Endothelial cell of umbilical vein (primary cell): ENCODE measurements around the gene CLN3. TPM values are rescaled to one million over a fixed set of nuclear protein-coding genes. Genes with fewer than 3 reads are reported as not detected.

ENCODE experiments used
- BruUV-seq: library from RNA; stranded (reverse); fragments of 400-500 nt; replicated peaks from 2 replicates; lab custom pipeline; 2021; lab: Mats Ljungman, UMichigan
- CTCF ChIA-PET: fragments of 300-600, 350-600 bp; sonication (Branson Sonifier 250); formaldehyde crosslinking; loops from one replicate; lab custom pipeline; 2021; ENCODE audit warnings: antibody characterized with exemption, inconsistent platforms; lab: Charles Lee
- POLR2A ChIA-PET: fragments of 300-600, 350-600 bp; sonication (Branson Sonifier 250); formaldehyde crosslinking; loops from one replicate; lab custom pipeline; 2021; ENCODE audit warnings: antibody characterized with exemption, inconsistent platforms; lab: Charles Lee
- DNase-seq: peaks from one replicate; pipeline ENCODE4 v3.0.0-alpha.2; 2011; ENCODE audit warnings: low read depth, low spot score
- FAIRE-seq: peaks from 2 replicates; lab custom pipeline; 2011; peaks lifted over from hg19 to GRCh38; lab: Jason Lieb, UNC
- H2AFZ ChIP-seq: 2 replicates; pipeline ENCODE4 v1.6.0; 2012; ENCODE audit warnings: low read depth, low read length, control low read depth, inconsistent platforms
- H3K27ac ChIP-seq: 2 replicates; pipeline ENCODE4 v1.5.1; 2011; ENCODE audit warnings: low read depth, mild to moderate bottlenecking, control low read depth, low read length, moderate library complexity; ENCODE audit not compliant: insufficient read depth
- H3K27me3 ChIP-seq, 2 experiments: 2 replicates each; pipeline versions ENCODE4 v1.6.0 to v1.6.1; 2011; ENCODE audit warnings: low read length in 2 of 2, mixed read lengths in 1 of 2; ENCODE audit not compliant: control insufficient read depth in 2 of 2, insufficient read depth in 2 of 2
- H3K36me3 ChIP-seq, 2 experiments: 2 replicates in 1 of 2; 3 replicates in 1 of 2; pipeline ENCODE4 v1.5.1; 2011; ENCODE audit warnings: low read length in 2 of 2, mild to moderate bottlenecking in 1 of 2, moderate library complexity in 1 of 2; ENCODE audit not compliant: control insufficient read depth in 2 of 2, insufficient read depth in 2 of 2; ENCODE audit errors: extremely low read depth in 1 of 2
- H3K4me1 ChIP-seq: 3 replicates; pipeline ENCODE4 v1.5.1; 2011; ENCODE audit warnings: mild to moderate bottlenecking, low read length; ENCODE audit not compliant: control insufficient read depth, insufficient read depth; ENCODE audit errors: extremely low read depth
- H3K4me2 ChIP-seq: 2 replicates; pipeline ENCODE4 v1.6.1; 2011; ENCODE audit warnings: low read length, control low read depth, mixed read lengths; ENCODE audit not compliant: insufficient read depth
- H3K4me3 ChIP-seq, 3 experiments: fragments of 200-600 bp in 1 of 3; sonication (generic), shearing (Covaris generic) in 1 of 3; replicated peaks in 1 of 3; 2 replicates each; pipeline ENCODE4 v1.5.1; 2011 to 2016; ENCODE audit warnings: control low read depth in 3 of 3, low read length in 3 of 3, mild to moderate bottlenecking in 2 of 3, inconsistent platforms in 1 of 3, low read depth in 1 of 3, moderate library complexity in 1 of 3; ENCODE audit not compliant: insufficient read depth in 1 of 3
- H3K79me2 ChIP-seq: 2 replicates; pipeline ENCODE4 v1.6.0; 2012; ENCODE audit warnings: low read length, inconsistent platforms; ENCODE audit not compliant: control insufficient read depth, insufficient read depth
- H3K9ac ChIP-seq: replicated peaks from 2 replicates; pipeline ENCODE3; 2011; ENCODE audit warnings: low read length, control low read depth; ENCODE audit not compliant: insufficient read depth; ENCODE audit errors: extremely low read depth
- H3K9me1 ChIP-seq: replicated peaks from 3 replicates; pipeline ENCODE4 v1.6.0; 2011; ENCODE audit warnings: mild to moderate bottlenecking, low read length; ENCODE audit not compliant: control insufficient read depth, insufficient read depth; ENCODE audit errors: extremely low read depth
- H3K9me3 ChIP-seq: replicated peaks from 2 replicates; pipeline ENCODE4 v1.5.1; 2012; ENCODE audit warnings: low read length, inconsistent platforms; ENCODE audit not compliant: control insufficient read depth, insufficient read depth
- H4K20me1 ChIP-seq: replicated peaks from 2 replicates; pipeline ENCODE3; 2011; ENCODE audit warnings: mild to moderate bottlenecking, low read length; ENCODE audit not compliant: control insufficient read depth, insufficient read depth; ENCODE audit errors: extremely low read depth
- EZH2 ChIP-seq: IDR thresholded peaks from 2 replicates; pipeline ENCODE4 v1.6.1; 2012; ENCODE audit warnings: borderline replicate concordance, low read depth, mild to moderate bottlenecking, moderate library complexity, low read length, inconsistent platforms; ENCODE audit not compliant: severe bottlenecking
- FOS ChIP-seq: IDR thresholded peaks from 2 replicates; pipeline ENCODE4 v1.6.1; 2011; ENCODE audit warnings: mild to moderate bottlenecking, low read length, moderate library complexity, borderline replicate concordance; ENCODE audit not compliant: insufficient read depth
- GATA2 ChIP-seq: IDR thresholded peaks from 2 replicates; pipeline ENCODE4 v1.7.0; 2011; ENCODE audit warnings: low read depth, mild to moderate bottlenecking, moderate library complexity, mixed read lengths, low read length; ENCODE audit not compliant: insufficient read length, insufficient read depth
- JUN ChIP-seq: IDR thresholded peaks from 2 replicates; pipeline ENCODE4 v1.6.1; 2011; ENCODE audit warnings: borderline replicate concordance, low read depth; ENCODE audit not compliant: insufficient read length, insufficient read depth
- MAX ChIP-seq: IDR thresholded peaks from 2 replicates; pipeline ENCODE4 v1.6.1; 2011; ENCODE audit not compliant: insufficient read depth, insufficient read length
- MYC ChIP-seq: IDR thresholded peaks from one replicate; pipeline ENCODE4 v1.6.1; 2011; ENCODE audit warnings: mild to moderate bottlenecking, low read depth, low read length
- POLR2A ChIP-seq: IDR thresholded peaks from 2 replicates; pipeline ENCODE4 v1.6.1; 2012; ENCODE audit warnings: low read depth, mild to moderate bottlenecking, control low read depth, low read length
- POLR2AphosphoS5 ChIP-seq: IDR thresholded peaks from 2 replicates; pipeline ENCODE4 v1.6.1; 2012; ENCODE audit warnings: low read depth, mild to moderate bottlenecking, control low read depth, low read length, moderate library complexity; ENCODE audit not compliant: insufficient read depth
- dilution Hi-C: fragments of 300-500 bp; cut with MboI; formaldehyde crosslinking; loops from one replicate; pipeline ENCODE4 v1.15.0; 2019; ENCODE audit warnings: low sequenced_read_pairs; ENCODE audit not compliant: extremely low pct_ligation_motif_present
- intact Hi-C: fragments of 100-400 bp; cut with micrococcal nuclease; formaldehyde crosslinking; loops from one replicate; pipeline ENCODE4 v1.10.0; 2022
- polyA plus RNA-seq, 4 experiments: library from polyadenylated mRNA; depleted of rRNA in 3 of 4; stranded (reverse) in 3 of 4; unstranded in 1 of 4; fragments of >200 nt; gene quantifications; 2 replicates each; pipeline versions ENCODE4 v1.2.1 to v1.2.3, GENCODE V29; 2011 to 2012; ENCODE audit warnings: missing spikeins in 1 of 4
- total RNA-seq: library from RNA; stranded (reverse); gene quantifications from 2 replicates; pipeline ENCODE4 v1.2.3, GENCODE V29; 2021
- TF ChIP-seq, protein P1 (sequence below), 2 donors: IDR thresholded peaks; 1 replicate in 1 of 2; 2 replicates in 1 of 2; pipeline ENCODE4 v1.5.1; 2011; ENCODE audit warnings: low read length in 2 of 2, mild to moderate bottlenecking in 2 of 2, moderate library complexity in 2 of 2, control low read depth in 1 of 2, inconsistent platforms in 1 of 2, low read depth in 1 of 2; ENCODE audit not compliant: insufficient read depth in 1 of 2; ENCODE audit errors: extremely low read depth in 1 of 2

Gene CLN3
- total and polyA plus RNA-seq, 2 donors (not counting 3 experiments of a cell fraction or from before 2014, with no cell fraction given), result 40.2 to 76.1 TPM

- intact Hi-C loops, result no loop called here
- no peaks in the 10 kb centered on the region for H3K9me1 ChIP-seq
- CTCF ChIA-PET, result no interaction called here
- no peaks in the 10 kb centered on the region for H3K36me3 ChIP-seq
- no peak for FAIRE-seq
- H3K79me2 ChIP-seq, result no peaks in the 10 kb centered on the region
- TF ChIP-seq, protein P1, sequence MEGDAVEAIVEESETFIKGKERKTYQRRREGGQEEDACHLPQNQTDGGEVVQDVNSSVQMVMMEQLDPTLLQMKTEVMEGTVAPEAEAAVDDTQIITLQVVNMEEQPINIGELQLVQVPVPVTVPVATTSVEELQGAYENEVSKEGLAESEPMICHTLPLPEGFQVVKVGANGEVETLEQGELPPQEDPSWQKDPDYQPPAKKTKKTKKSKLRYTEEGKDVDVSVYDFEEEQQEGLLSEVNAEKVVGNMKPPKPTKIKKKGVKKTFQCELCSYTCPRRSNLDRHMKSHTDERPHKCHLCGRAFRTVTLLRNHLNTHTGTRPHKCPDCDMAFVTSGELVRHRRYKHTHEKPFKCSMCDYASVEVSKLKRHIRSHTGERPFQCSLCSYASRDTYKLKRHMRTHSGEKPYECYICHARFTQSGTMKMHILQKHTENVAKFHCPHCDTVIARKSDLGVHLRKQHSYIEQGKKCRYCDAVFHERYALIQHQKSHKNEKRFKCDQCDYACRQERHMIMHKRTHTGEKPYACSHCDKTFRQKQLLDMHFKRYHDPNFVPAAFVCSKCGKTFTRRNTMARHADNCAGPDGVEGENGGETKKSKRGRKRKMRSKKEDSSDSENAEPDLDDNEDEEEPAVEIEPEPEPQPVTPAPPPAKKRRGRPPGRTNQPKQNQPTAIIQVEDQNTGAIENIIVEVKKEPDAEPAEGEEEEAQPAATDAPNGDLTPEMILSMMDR (IDR thresholded peaks at IDR 0.05; ENCODE audit: extremely low read depth in 1 of 2, insufficient read depth in 1 of 2, low read depth in 1 of 2, low read length in 2 of 2), result no peak
- no peak for TF ChIP-seq EZH2
- no peak for TF ChIP-seq POLR2AphosphoS5
- TF ChIP-seq JUN, result no peak
- no peak for TF ChIP-seq MAX
- no peak for TF ChIP-seq FOS
- TF ChIP-seq GATA2, result no peak
- no peak for TF ChIP-seq POLR2A
- no peak for TF ChIP-seq MYC
- no peaks in the 10 kb centered on the region for H3K9me3 ChIP-seq
- DNase-seq, result no peak
- POLR2A ChIA-PET, result no interaction called here
- no peak overlapping the region for H3K4me2 ChIP-seq
- dilution Hi-C loops, result no loop called here
- no peak overlapping the region for H3K9ac ChIP-seq
- no peak overlapping the region for H3K27ac ChIP-seq
- H3K4me3 ChIP-seq, result no peak overlapping the region
- H4K20me1 ChIP-seq, result no peaks in the 10 kb centered on the region
- no peak overlapping the region for H2AFZ ChIP-seq
- H3K27me3 ChIP-seq, result no peaks in the 10 kb centered on the region
- H3K4me1 ChIP-seq, result no peaks in the 10 kb centered on the region
- BruUV-seq, result no TSS peak
Measured at GRCh38 chr16:28498666-28499381, 7.0 kb upstream of the CLN3 start.
